Measurements from ENCODE around the gene MCC.

DNA sequence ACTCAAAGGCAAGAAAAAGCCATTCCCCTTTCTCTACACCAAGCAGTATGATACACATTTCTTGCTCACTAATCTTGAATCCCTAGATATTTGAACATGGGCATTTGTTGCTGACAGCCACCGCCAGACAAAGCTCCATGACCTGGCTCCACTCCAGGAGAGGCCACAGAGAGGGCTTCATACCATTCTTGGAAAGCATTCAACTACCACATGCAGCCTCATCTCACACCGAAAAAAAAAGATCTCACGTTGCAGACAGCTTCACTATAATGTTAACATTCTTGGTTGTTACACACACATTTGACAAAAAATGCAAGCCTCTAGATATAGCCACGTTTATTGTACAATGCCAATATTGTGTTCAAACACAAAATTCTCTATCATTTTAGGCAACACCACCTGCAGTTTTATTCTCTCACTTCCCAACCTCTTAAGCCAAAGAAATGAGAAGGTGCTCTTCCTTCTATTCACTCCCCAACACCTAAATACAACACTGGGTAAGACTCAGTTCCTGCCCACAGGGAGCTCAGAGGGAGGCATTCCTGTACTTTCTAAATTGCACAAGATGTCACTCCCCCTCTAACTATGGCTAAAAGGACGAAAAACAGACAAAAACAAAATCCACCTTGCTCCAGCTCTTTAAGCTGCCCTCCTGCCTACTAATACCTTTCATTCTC is 275.9 kb downstream of the MCC start:
- TF ChIP-seq, protein P1, sequence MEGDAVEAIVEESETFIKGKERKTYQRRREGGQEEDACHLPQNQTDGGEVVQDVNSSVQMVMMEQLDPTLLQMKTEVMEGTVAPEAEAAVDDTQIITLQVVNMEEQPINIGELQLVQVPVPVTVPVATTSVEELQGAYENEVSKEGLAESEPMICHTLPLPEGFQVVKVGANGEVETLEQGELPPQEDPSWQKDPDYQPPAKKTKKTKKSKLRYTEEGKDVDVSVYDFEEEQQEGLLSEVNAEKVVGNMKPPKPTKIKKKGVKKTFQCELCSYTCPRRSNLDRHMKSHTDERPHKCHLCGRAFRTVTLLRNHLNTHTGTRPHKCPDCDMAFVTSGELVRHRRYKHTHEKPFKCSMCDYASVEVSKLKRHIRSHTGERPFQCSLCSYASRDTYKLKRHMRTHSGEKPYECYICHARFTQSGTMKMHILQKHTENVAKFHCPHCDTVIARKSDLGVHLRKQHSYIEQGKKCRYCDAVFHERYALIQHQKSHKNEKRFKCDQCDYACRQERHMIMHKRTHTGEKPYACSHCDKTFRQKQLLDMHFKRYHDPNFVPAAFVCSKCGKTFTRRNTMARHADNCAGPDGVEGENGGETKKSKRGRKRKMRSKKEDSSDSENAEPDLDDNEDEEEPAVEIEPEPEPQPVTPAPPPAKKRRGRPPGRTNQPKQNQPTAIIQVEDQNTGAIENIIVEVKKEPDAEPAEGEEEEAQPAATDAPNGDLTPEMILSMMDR (IDR thresholded peaks at IDR 0.05) = no peak
- no peak for TF ChIP-seq POLR2A (IDR thresholded peaks at IDR 0.05)
